Cardiac muscle cell (in vitro differentiated cells and primary cell): Measurements from ENCODE around the gene CMC2. TPM values are rescaled to one million over a fixed set of nuclear protein-coding genes. Genes with fewer than 3 reads are reported as not detected.
A peak's percentile ranks its signal among the peaks of the same experiment; 100 is the strongest.

Experiments used
- DNase-seq, 2 donors: peaks; one replicate each; pipeline versions ENCODE4 v3.0.0 to v3.0.0-alpha.2; 2010 to 2017; ENCODE audit warnings: low read depth in 1 of 2, low spot score in 1 of 2
- H3K27ac ChIP-seq: fragments of 200-600 bp; sonication (generic); 2 replicates; pipeline ENCODE4 v1.5.1; 2016
- H3K27me3 ChIP-seq: fragments of 200-600 bp; sonication (generic); 2 replicates; pipeline ENCODE4 v1.6.0; 2016; ENCODE audit warnings: control low read depth
- H3K36me3 ChIP-seq: fragments of 200-600 bp; sonication (generic); 2 replicates; pipeline ENCODE4 v1.5.1; 2016; ENCODE audit warnings: control low read depth
- H3K4me1 ChIP-seq: fragments of 200-600 bp; sonication (generic); 2 replicates; pipeline ENCODE4 v1.8.1; 2017; ENCODE audit warnings: low read depth, mild to moderate bottlenecking, mixed run types
- H3K4me3 ChIP-seq: fragments of 200-600 bp; sonication (generic); 2 replicates; pipeline ENCODE4 v1.5.1; 2016; ENCODE audit warnings: mild to moderate bottlenecking
- H3K9me3 ChIP-seq: fragments of 200-600 bp; sonication (generic); 2 replicates; pipeline ENCODE4 v1.5.1; 2017; ENCODE audit warnings: low read depth, mild to moderate bottlenecking, control low read depth
- CTCF ChIP-seq: IDR thresholded peaks from 2 replicates; pipeline ENCODE4 v1.5.1; 2012; ENCODE audit warnings: low read depth, mild to moderate bottlenecking, low read length
- polyA plus RNA-seq: library from polyadenylated mRNA; unstranded; fragments of >200 nt; fragmentation: Nextera tagmentation; extraction: Ambion mirVana; gene quantifications from 2 replicates; pipeline ENCODE4 v1.2.1, GENCODE V29; 2016
- total RNA-seq: library from RNA; depleted of rRNA; stranded (reverse); fragments of >200 nt; gene quantifications from 2 replicates; pipeline ENCODE4 v1.2.3, GENCODE V29; 2016

The CMC2 gene
- total and polyA plus RNA-seq, 2 experiments from 2014 or later: 61.1 to 138 TPM

- Histone ChIP-seq H3K4me1 (no peaks in the 10 kb centered on the region), H3K36me3 (no peaks in the 10 kb centered on the region)
These were observed 58.7 kb downstream of the CMC2 start for GRCh38 chr16:80947708-80948625.

GRCh38 chr16:80947239-80947638 lies 59.4 kb downstream of the CMC2 start:
- no peak for DNase-seq
- no peaks in the 10 kb centered on the region for H3K9me3 ChIP-seq
- H3K4me1 ChIP-seq: no peaks in the 10 kb centered on the region
- H3K4me3 ChIP-seq: no peak overlapping the region
- no peaks in the 10 kb centered on the region for H3K27me3 ChIP-seq
- H3K27ac ChIP-seq: no peak overlapping the region
- H3K36me3 ChIP-seq: no peaks in the 10 kb centered on the region
- TF ChIP-seq CTCF: no peak

More at GRCh38 chr16:80947708-80948625, 58.7 kb downstream of the CMC2 start:
- no peaks in the 10 kb centered on the region for H3K27me3 ChIP-seq
- no peak for TF ChIP-seq CTCF
- no peak overlapping the region for H3K4me3 ChIP-seq
- no peak overlapping the region for H3K27ac ChIP-seq
- no peak for DNase-seq
- no peaks in the 10 kb centered on the region for H3K9me3 ChIP-seq

GRCh38 chr16:80946481-80946880 lies 60.2 kb downstream of the CMC2 start:
- TF ChIP-seq CTCF: no peak
- Histone ChIP-seq H3K4me3 (no peak overlapping the region), H3K36me3 (no peaks in the 10 kb centered on the region), H3K4me1 (no peaks in the 10 kb centered on the region), H3K27ac (no peak overlapping the region), H3K9me3 (no peaks in the 10 kb centered on the region), H3K27me3 (no peaks in the 10 kb centered on the region)
- DNase-seq: peak in 1 of 2 donors; percentile 28

DNA sequence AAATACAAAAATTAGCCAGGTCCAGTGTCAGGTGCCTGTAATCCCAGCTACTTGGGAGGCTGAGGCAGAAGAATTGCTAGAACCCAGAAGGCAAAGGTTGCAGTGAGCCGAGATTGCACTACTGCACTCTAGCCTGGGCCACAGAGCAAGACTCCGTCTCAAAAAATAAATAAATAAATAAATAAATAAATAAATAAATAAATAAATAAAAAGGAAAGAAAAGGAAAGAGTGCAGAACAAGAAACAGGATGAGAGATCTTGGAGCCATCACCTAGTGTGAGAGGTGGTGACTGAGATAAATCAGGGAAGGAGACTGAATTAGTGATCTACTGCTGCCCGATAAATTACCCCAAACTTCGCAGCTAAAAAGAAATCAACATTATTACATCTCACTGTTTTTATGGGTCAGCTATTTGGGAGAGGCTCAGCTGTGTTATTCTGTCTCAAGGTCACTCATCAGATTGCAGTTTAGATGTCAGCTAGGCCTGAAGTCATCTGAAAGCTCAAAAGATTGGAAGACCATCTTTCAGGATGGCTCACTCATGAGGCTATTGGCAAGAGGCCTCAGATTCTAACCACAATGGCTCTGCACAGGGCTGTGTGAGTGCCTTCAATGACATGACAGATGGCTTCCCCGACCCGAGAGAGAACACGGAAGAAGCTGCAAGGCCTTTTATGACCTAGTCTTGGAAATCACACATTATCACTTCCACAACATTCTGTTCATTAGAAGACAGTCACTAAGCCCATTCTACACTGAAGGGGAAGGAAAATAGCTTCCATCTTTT lies 66.4 kb downstream of the CMC2 start:
- no peaks in the 10 kb centered on the region for H3K4me1 ChIP-seq
- H3K27me3 ChIP-seq: peaks cover 7% of the 10 kb centered on the region
- DNase-seq: no peak
- no peak overlapping the region for H3K4me3 ChIP-seq
- TF ChIP-seq CTCF: no peak
- H3K9me3 ChIP-seq: no peaks in the 10 kb centered on the region
- no peaks in the 10 kb centered on the region for H3K36me3 ChIP-seq
- H3K27ac ChIP-seq: no peak overlapping the region

- Histone ChIP-seq H3K27me3 (peaks cover 19% of the 10 kb centered on the region), H3K4me3 (no peak overlapping the region), H3K36me3 (no peaks in the 10 kb centered on the region), H3K27ac (no peak overlapping the region), H3K9me3 (no peaks in the 10 kb centered on the region), H3K4me1 (no peaks in the 10 kb centered on the region)
- no peak for TF ChIP-seq CTCF
- no peak for DNase-seq
These were observed 67.8 kb downstream of the CMC2 start for GRCh38 chr16:80938879-80939260.
